Prostate gland (tissue), 2 donors: ENCODE results near the gene FLYWCH1. TPM values are rescaled to one million over a fixed set of nuclear protein-coding genes. Genes with fewer than 3 reads are reported as not detected.

Experiments used
- DNase-seq: peaks from one replicate; pipeline ENCODE4 v3.0.0-alpha.2; 2019; ENCODE audit warnings: low spot score
- H3K27ac ChIP-seq, 2 donors: fragments of 200-600 bp; sonication (generic); 2 replicates each; pipeline ENCODE4 v1.5.1; 2017 to 2019
- H3K27me3 ChIP-seq: fragments of 200-600 bp; sonication (generic); replicated peaks from 2 replicates; pipeline ENCODE4 v1.5.1; 2019; ENCODE audit not compliant: insufficient read depth
- H3K36me3 ChIP-seq, 2 donors: fragments of 200-600 bp; sonication (generic); 1 replicate in 1 of 2; 2 replicates in 1 of 2; pipeline versions ENCODE4 v1.5.1 to v1.8.1; 2017 to 2019
- H3K4me1 ChIP-seq: fragments of 200-600 bp; sonication (generic); replicated peaks from 2 replicates; pipeline ENCODE4 v1.5.1; 2019
- H3K4me3 ChIP-seq, 2 donors: fragments of 200-600 bp; sonication (generic); 2 replicates each; pipeline ENCODE4 v1.5.1; 2017 to 2019
- H3K9me3 ChIP-seq: fragments of 200-600 bp; sonication (generic); 2 replicates; pipeline ENCODE4 v1.5.1; 2017
- POLR2A ChIP-seq: fragments of 450-650 bp; IDR thresholded peaks from one replicate; pipeline ENCODE4 v1.6.1; 2016; ENCODE audit warnings: antibody characterized with exemption, mild to moderate bottlenecking
- POLR2AphosphoS5 ChIP-seq: sonication (generic); formaldehyde crosslinking; IDR thresholded peaks from one replicate; pipeline ENCODE4 v1.6.1; 2017; ENCODE audit warnings: antibody characterized with exemption
- WGBS: methylation state at CpG from one replicate; pipeline ENCODE4 v1.1.5; 2018; 5-methylcytosine and 5-hydroxymethylcytosine counted together
- intact Hi-C: fragments of 100-400 bp; cut with DNase I; formaldehyde crosslinking; loops from one replicate; pipeline ENCODE4 v1.14.2; 2022
- small RNA-seq, 2 donors: library from RNA; depleted of rRNA; stranded (forward); fragments of <200 nt; gene quantifications; one replicate each; pipeline ENCODE3, GENCODE V24; 2016
- total RNA-seq, 2 donors: library from RNA; depleted of rRNA; stranded (reverse); fragments of >200 nt; gene quantifications; one replicate each; pipeline ENCODE4 v1.1.0, GENCODE V29; 2016
- TF ChIP-seq, protein P1 (sequence below), 4 experiments: fragments of 200-600 bp in 2 of 4; fragments of 450-650 bp in 2 of 4; sonication (generic) in 2 of 4; IDR thresholded peaks; 1 replicate in 3 of 4; 2 replicates in 1 of 4; pipeline ENCODE4 v1.5.1; 2016 to 2019; ENCODE audit warnings: antibody characterized with exemption in 4 of 4, mild to moderate bottlenecking in 2 of 4, moderate library complexity in 2 of 4

Gene FLYWCH1
- total RNA-seq, 2 donors from 2014 or later, result 53.0 to 55.6 TPM

- Histone ChIP-seq H3K4me3 (no peak overlapping the region), H3K4me1 (no peaks in the 10 kb centered on the region), H3K36me3 (no peaks in the 10 kb centered on the region), H3K9me3 (no peaks in the 10 kb centered on the region), H3K27ac (no peak overlapping the region), H3K27me3 (no peaks in the 10 kb centered on the region)
- TF ChIP-seq POLR2AphosphoS5 (no peak), POLR2A (no peak)
- TF ChIP-seq, protein P1, sequence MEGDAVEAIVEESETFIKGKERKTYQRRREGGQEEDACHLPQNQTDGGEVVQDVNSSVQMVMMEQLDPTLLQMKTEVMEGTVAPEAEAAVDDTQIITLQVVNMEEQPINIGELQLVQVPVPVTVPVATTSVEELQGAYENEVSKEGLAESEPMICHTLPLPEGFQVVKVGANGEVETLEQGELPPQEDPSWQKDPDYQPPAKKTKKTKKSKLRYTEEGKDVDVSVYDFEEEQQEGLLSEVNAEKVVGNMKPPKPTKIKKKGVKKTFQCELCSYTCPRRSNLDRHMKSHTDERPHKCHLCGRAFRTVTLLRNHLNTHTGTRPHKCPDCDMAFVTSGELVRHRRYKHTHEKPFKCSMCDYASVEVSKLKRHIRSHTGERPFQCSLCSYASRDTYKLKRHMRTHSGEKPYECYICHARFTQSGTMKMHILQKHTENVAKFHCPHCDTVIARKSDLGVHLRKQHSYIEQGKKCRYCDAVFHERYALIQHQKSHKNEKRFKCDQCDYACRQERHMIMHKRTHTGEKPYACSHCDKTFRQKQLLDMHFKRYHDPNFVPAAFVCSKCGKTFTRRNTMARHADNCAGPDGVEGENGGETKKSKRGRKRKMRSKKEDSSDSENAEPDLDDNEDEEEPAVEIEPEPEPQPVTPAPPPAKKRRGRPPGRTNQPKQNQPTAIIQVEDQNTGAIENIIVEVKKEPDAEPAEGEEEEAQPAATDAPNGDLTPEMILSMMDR (IDR thresholded peaks at IDR 0.05), result no peak
- DNase-seq, result no peak
- 75% methylated on average over 3 of the region's 4 CpGs for WGBS
- intact Hi-C loops, result no loop called here
Observed at GRCh38 chr16:3000540-3000939, 88.8 kb downstream of the FLYWCH1 start.

Small RNA genes lying within 50 kb of the gene (small RNA-seq; reads per million reads assigned to genes)
- gene LINC00514, result 0 to 0.09 reads per million in 2 donors

Other genes with a start within 250 kb of the FLYWCH1 start
- 10 to 100 TPM; 24.1 to 55.0 TPM for gene KCTD5, start 229.4 kb upstream of the FLYWCH1 start, total RNA-seq
- 1 to 10 TPM; 1.9 to 6.9 TPM for gene PRSS27, start 191.7 kb upstream of the FLYWCH1 start, total RNA-seq
- gene SRRM2, start 159.3 kb upstream of the FLYWCH1 start, total RNA-seq, result 100 to 1,000 TPM; 287 to 714 TPM
- gene ELOB, start 134.7 kb upstream of the FLYWCH1 start, total RNA-seq, result 100 to 1,000 TPM; 318 to 496 TPM
- not detected for gene PRSS33, start 124.4 kb upstream of the FLYWCH1 start, total RNA-seq
- not detected for gene PRSS41, start 113.5 kb upstream of the FLYWCH1 start, total RNA-seq
- 10 to 100 TPM; 33.5 to 50.6 TPM for gene PRSS21, start 94.7 kb upstream of the FLYWCH1 start, total RNA-seq
- 100 to 1,000 TPM in 1 of 2 donors, 10 to 100 TPM in 1; 37.1 to 268 TPM for gene ZG16B, start 81.6 kb upstream of the FLYWCH1 start, total RNA-seq
- gene PRSS22, start 53.8 kb upstream of the FLYWCH1 start, total RNA-seq, result 10 to 100 TPM; 18.6 to 30.9 TPM
- 100 to 1,000 TPM in 1 of 2 donors, 10 to 100 TPM in 1; 78.8 to 150 TPM for gene FLYWCH2, start 28.7 kb upstream of the FLYWCH1 start, total RNA-seq
- gene KREMEN2, start 52.3 kb downstream of the FLYWCH1 start, total RNA-seq, result 1 to 10 TPM; 1.4 to 4.0 TPM
- 10 to 100 TPM in 1 of 2 donors, 1 to 10 TPM in 1; 9.1 to 25.1 TPM for gene PAQR4, start 57.4 kb downstream of the FLYWCH1 start, total RNA-seq
- 10 to 100 TPM in 1 of 2 donors, 1 to 10 TPM in 1; 4.1 to 25.5 TPM for gene PKMYT1, start 68.5 kb downstream of the FLYWCH1 start, total RNA-seq
- gene CLDN9, start 101.0 kb downstream of the FLYWCH1 start, total RNA-seq, result under 1 TPM in 1 of 2 donors, not detected in 1; 0.91 TPM
- under 1 TPM in 1 of 2 donors, not detected in 1; 0.14 TPM for gene CLDN6, start 106.3 kb downstream of the FLYWCH1 start, total RNA-seq
- gene TNFRSF12A, start 108.4 kb downstream of the FLYWCH1 start, total RNA-seq, result 10 to 100 TPM; 57.4 to 59.0 TPM
- 10 to 100 TPM; 52.4 to 67.0 TPM for gene HCFC1R1, start 112.0 kb downstream of the FLYWCH1 start, total RNA-seq
- gene THOC6, start 112.1 kb downstream of the FLYWCH1 start, total RNA-seq, result 10 to 100 TPM; 22.9 to 28.0 TPM
- 10 to 100 TPM; 54.6 to 59.6 TPM for gene BICDL2, start 125.0 kb downstream of the FLYWCH1 start, total RNA-seq
- 1 to 10 TPM in 1 of 2 donors, under 1 TPM in 1; 0.74 to 1.4 TPM for gene MMP25, start 134.6 kb downstream of the FLYWCH1 start, total RNA-seq
- 10 to 100 TPM; 13.5 to 33.3 TPM for gene IL32, start 153.7 kb downstream of the FLYWCH1 start, total RNA-seq
- gene ZSCAN10, start 187.4 kb downstream of the FLYWCH1 start, total RNA-seq, result under 1 TPM in 1 of 2 donors, not detected in 1; 0.57 TPM
- 10 to 100 TPM; 20.9 to 27.0 TPM for gene ZNF205, start 200.7 kb downstream of the FLYWCH1 start, total RNA-seq
- 10 to 100 TPM; 18.4 to 28.1 TPM for gene ZNF213, start 223.1 kb downstream of the FLYWCH1 start, total RNA-seq